IPS DF 4.7 (cell line): ENCODE measurements around the gene METTL26.
"Not testable (repeated sequence)": the region's sequence is repeated elsewhere in the genome, so short reads cannot be mapped to it uniquely, and the experiment has no call there.

ENCODE experiments used
- DNase-seq: peaks from one replicate; pipeline ENCODE4 v3.0.0-alpha.2; 2013; ENCODE audit warnings: low spot score; ENCODE audit errors: extremely low read depth

Gene METTL26

DNA sequence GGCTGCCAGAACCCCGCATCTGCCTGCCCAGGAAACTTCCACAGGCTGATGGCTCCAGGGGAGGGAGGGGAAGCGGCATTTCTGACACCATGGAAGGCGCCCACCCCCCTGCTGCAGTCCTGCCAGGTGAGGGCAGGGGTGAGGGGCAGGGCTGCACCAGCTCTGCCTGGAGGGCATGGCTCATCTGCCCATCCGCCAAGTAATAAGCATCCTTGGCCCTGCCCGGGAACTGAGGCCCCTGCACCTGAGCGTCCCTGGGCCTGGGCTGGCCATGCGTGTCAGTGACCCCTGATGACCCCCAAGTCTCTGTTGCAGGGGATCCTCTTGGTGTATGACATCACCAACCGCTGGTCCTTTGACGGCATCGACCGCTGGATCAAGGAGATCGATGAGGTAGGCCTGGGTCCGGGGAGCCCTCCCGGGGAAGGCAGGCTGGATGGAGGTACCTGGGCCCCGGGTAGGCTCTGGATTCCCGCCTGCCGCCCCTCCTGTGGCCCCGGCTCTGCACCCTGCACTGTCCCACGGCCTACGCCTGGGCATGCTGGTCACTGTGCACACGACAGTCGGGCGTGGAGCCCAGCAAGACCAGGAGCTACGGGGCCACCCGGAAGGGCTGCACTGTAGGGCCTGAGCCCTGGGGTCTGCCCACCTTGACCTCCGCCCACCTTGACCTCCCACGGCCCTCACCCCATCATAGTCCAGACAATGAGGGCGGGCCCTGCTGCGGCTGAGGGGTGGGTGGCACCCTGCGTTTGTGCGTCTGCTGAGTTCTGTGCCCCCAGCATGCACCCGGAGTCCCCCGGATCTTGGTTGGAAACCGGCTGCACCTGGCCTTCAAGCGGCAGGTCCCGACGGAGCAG is 10.8 kb downstream of the METTL26 start:
- no peak for DNase-seq

GRCh38 chr16:624526-625070 is 11.5 kb downstream of the METTL26 start:
- no peak for DNase-seq

GRCh38 chr16:622920-623280 is 13.2 kb downstream of the METTL26 start:
- no peak for DNase-seq

GRCh38 chr16:621526-622105 is 14.5 kb downstream of the METTL26 start:
- DNase-seq = no peak

DNA sequence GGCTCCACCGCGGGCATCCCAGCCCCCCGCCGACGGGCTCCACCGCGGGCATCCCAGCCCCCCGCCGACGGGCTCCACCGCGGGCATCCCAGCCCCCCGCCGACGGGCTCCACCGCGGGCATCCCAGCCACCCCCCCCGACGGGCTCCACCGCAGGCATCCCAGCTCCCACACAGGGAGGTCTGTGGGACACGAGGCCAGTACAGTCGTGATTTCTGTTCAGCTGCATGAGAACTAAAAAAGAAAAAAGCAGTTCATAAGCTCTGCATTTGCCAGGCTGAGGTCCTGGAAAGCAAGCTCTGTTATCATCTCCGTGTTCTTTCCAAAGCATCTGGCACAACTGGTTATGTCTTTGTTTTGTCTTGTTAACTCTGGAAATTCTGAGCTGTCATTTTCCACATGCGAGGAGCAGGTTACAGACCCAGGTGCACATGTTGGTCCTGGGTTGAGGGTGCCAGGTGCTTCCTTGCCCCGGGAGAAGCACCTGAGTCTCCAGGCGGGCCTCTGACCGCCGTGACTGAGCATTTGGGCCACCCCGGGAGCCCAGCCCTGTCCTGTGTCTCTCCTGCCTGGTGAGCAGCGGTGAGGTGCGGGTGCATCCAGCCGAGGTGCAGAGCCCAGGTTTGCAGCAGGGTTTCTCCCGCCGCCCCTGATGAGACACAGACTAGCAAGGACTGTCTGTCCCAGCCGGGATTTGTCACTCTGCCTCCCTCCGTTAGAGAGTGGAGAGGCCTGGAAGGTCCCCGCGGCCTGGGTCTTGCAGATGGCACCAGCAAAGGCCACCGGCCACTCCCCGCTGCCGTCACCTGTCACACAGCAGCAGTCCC is 15.2 kb downstream of the METTL26 start:
- DNase-seq = no peak

DNA sequence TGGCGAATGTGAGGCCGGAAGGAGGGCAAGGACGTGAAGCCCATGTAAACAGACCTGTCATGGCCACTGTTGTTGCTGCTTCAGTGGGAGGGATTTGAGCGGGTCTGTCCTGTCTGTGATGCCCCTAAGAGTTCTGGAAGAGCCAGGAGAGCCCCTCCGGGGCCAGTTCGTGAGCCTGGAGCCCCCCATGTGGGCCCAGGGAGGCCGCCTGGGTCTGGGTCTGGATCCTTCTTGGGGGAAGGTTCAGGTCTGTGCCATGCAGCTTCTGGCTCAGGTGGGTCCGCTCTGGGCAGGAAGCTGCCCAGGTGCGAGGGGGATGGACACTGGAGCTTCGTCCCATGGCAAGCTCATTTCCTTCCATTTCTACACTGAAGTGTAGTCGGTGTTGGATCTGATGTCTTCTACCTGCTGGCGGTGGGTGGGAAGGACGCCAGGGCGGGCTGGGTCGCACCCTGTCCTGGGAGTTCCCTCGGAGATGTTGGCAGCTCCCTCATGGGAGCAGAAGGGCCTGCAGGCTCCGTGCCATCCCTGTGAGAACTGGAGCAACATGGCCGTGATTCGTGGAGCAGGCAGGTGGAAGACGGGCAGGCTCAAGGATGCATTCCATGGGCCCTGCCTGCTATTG is 16.5 kb downstream of the METTL26 start:
- DNase-seq = no peak

GRCh38 chr16:617855-618254 is 18.2 kb downstream of the METTL26 start:
- DNase-seq = no peak

DNA sequence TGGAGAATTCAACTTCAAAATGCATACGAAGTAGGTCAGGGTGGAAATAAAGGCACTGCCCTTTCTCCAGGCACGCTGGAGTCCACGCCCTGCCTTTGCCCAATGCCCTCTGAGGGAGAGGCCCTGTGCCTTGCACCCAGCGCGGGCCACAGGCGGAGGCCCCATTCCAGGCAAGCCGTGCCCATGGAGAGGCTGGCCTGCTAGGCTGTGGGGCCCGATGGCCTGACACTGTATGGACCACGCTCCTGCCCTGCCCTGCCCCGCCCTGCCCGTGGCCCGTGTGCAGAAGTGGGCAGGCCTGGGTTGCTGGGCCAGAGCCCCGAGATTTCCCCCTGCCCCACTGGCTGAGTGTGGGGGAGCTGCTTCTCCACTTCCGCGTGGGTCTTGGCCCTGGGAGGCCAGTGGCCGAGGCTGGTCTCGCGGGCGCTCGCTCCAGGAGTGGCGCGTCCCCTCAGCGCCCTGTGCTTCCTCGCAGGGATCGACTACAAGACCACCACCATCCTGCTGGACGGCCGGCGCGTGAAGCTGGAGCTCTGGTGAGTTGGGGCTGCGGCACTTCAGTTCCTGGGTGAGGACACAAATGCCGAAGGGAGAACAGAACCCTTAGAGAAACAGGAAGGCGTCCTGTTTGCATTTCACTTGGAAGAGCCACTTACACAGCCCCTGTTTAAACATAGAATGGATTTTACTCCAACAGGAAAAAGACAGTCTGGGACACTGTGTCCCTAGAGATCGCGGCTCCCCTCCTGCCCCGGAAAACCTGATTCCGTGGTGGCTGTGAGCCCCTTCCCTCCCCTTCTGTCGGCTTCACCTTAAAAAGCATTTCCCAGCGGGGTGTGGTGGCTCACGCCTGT is 19.1 kb downstream of the METTL26 start:
- no peak for DNase-seq

- DNase-seq = no peak
Observed at GRCh38 chr16:615122-615521, 21.0 kb downstream of the METTL26 start.

GRCh38 chr16:610513-611381 is 25.4 kb downstream of the METTL26 start:
- no peak for DNase-seq

DNA sequence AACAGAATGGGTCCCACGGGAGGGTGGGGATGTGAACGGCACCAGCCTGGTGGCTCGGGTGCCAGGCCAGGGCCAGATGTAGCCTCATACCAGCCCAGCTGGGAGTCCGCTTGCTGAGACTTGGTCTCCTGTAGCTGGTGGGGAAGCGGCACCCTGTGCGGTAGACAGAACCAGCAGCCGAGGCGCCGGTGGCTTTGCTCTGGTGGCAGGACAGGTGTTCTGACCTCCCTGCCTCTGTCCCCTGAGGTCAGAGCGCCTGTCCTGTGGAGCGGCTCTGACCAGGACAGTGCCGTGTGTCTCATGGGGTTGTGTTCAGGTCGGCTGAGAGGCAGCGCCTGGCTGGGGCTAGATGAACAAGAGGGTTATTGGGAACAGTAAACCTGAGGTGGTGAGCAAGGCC is 26.1 kb downstream of the METTL26 start:
- DNase-seq = no peak

DNA sequence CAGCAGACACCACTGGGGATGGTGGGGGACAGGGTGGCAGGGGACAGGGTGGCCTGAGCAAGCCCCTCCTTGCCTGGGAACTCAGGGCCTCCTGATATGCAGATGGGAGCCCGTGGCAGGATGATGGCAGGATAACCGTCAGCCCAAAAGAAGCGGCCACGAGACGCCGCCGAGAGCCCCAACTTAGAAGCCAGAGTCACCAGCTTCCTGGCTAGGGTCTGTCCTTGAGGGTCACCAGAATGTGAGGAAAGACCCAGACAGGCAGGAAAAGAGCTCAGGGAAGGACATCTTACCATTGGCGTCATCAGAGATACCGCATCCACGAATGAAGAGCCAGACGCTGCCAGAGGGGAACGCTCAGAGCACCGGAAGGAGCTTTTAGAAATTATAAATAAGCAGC is 26.8 kb downstream of the METTL26 start:
- no peak for DNase-seq

GRCh38 chr16:608019-608418 is 28.1 kb downstream of the METTL26 start:
- DNase-seq = no peak

DNA sequence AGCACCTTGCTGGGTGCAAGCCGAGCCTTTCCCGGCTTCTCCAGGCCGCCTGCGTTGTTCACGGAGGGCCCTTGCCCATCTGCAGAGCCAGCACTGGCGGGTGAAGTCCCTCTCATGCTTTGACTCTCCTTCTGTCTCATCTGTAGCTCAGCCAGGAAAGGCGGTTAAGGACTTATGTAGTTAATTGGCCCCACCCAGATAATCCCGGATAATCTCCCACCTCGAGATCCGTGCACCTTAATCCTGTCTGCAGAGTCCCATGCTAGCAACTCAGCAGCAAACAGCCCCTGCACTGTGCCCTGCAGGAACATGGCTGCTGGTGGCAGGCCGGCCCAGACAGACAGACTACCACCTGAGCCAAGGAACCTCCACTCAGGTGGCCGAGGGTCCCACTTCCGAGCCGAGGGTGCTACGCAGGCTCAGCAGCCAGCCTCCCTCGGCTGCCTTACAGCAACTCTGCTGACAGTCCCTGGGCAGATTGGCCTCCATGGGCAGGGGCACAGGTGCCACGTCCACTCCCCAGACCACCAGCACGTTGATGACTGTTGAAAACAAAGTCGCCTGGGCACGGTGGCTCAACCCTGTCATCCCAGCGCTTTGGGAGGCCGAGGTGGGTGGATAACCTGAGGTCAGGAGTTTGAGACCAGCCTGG is 29.3 kb downstream of the METTL26 start:
- no peak for DNase-seq

DNA sequence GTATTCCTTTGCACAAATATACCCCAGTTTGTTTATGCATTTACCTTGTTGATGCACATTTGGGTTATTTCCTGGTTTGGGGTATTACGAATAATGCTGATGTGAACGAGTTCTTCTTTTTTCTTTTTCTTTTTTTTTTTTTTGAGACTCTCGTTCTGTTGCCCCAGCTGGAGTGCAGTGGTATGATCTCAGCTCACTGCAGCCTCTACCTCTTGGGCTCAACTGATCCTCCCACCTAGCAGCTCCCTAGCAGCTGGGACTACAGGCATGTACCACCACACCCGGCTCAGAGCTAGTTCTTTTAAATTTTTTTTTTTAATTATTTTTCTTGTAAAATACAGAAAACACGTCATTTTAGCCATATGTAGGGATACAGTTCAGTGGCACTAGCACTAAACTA is 32.2 kb downstream of the METTL26 start:
- DNase-seq = no peak

GRCh38 chr16:600781-601180 is 35.3 kb downstream of the METTL26 start:
- DNase-seq = no peak

GRCh38 chr16:598823-599739 is 37.0 kb downstream of the METTL26 start:
- no peak for DNase-seq

GRCh38 chr16:597655-598054 is 38.5 kb downstream of the METTL26 start:
- not testable (repeated sequence) for DNase-seq
